HEK293T (cell line): ENCODE data around the gene AKNA.

Source experiments
- BHLHE40 ChIP-seq: fragments of 450-650 bp; IDR thresholded peaks from 2 replicates; pipeline ENCODE4 v1.6.1; 2016; ENCODE audit warnings: mild to moderate bottlenecking, moderate library complexity, borderline replicate concordance
- CTBP1 ChIP-seq: fragments of 450-650 bp; IDR thresholded peaks from 2 replicates; pipeline ENCODE4 v1.6.1; 2016; ENCODE audit warnings: borderline replicate concordance
- ELF4 ChIP-seq: fragments of 450-650 bp; IDR thresholded peaks from 2 replicates; pipeline ENCODE4 v1.6.1; 2017; ENCODE audit warnings: antibody characterized with exemption
- FOXA1 ChIP-seq: fragments of 450-650 bp; IDR thresholded peaks from 2 replicates; pipeline ENCODE4 v1.6.1; 2016; ENCODE audit warnings: mild to moderate bottlenecking
- FOXM1 ChIP-seq: fragments of 450-650 bp; IDR thresholded peaks from 2 replicates; pipeline ENCODE4 v1.6.1; 2017; ENCODE audit warnings: mild to moderate bottlenecking, borderline replicate concordance
- NFRKB ChIP-seq: fragments of 450-650 bp; IDR thresholded peaks from 2 replicates; pipeline ENCODE4 v1.6.1; 2016; ENCODE audit warnings: mild to moderate bottlenecking, moderate library complexity
- SP1 ChIP-seq: fragments of 450-650 bp; IDR thresholded peaks from 2 replicates; pipeline ENCODE4 v1.6.1; 2017
- TARDBP ChIP-seq: fragments of 450-650 bp; IDR thresholded peaks from 2 replicates; pipeline ENCODE4 v1.6.1; 2016
- ZNF384 ChIP-seq: fragments of 450-650 bp; IDR thresholded peaks from 2 replicates; pipeline ENCODE4 v1.6.1; 2016

DNA sequence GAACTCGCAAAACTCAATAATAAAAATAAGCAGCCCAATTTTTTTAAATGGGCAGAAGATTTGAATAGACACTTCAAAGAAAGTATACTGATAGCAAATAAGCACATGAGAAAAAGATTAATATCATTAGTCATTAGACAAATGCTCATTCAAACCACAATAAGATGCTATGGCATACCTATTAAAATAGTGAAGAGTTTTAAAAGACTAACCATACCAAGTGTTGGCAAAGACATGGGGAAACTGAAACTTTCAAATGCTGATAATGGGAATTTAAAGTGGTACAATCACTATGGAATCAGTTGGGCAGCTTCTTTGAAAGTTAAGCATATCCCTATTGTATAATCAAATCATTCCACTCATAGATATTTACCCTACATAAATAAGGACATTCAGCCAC, 91.4 kb downstream of the AKNA start:
- TF ChIP-seq TARDBP (no peak), SP1 (no peak), CTBP1 (no peak), BHLHE40 (no peak), ZNF384 (no peak), FOXA1 (no peak), FOXM1 (no peak), ELF4 (no peak), NFRKB (no peak)
